Measurements from ENCODE around the gene NDUFB5. TPM values are rescaled to one million over a fixed set of nuclear protein-coding genes. Genes with fewer than 3 reads are reported as not detected.
"Not testable (repeated sequence)": the region's sequence is repeated elsewhere in the genome, so short reads cannot be mapped to it uniquely, and the experiment has no call there.

Gene NDUFB5
- total and polyA plus RNA-seq, 2 donors: 117 to 177 TPM

GRCh38 chr3:179613807-179614206 is 9.2 kb downstream of the NDUFB5 start:
- no peaks in the 10 kb centered on the region for H3K27me3 ChIP-seq (ENCODE audit: control insufficient read depth in 2 of 2, insufficient read depth in 1 of 2, low read length in 1 of 2)
- H3K36me3 ChIP-seq (ENCODE audit: control insufficient read depth in 2 of 2, insufficient read depth in 2 of 2, low read length in 1 of 2): peaks cover 3 to 24% of the 10 kb centered on the region in 2 donors
- 98% methylated on average over 2 of the region's 2 CpGs for WGBS

GRCh38 chr3:179615458-179616173 is 11.0 kb downstream of the NDUFB5 start:
- Histone ChIP-seq H3K27ac (ENCODE audit: low read depth in 1 of 2, low read length in 1 of 2) (no peak overlapping the region), H3K27me3 (ENCODE audit: control insufficient read depth in 2 of 2, insufficient read depth in 1 of 2, low read length in 1 of 2) (no peaks in the 10 kb centered on the region), H3K9me3 (ENCODE audit: control insufficient read depth in 2 of 2, insufficient read depth in 1 of 2, low read length in 1 of 2) (no peaks in the 10 kb centered on the region), H3K4me1 (ENCODE audit: control insufficient read depth in 2 of 2, insufficient read depth in 2 of 2, low read length in 2 of 2) (no peaks in the 10 kb centered on the region), H3K36me3 (ENCODE audit: control insufficient read depth in 2 of 2, insufficient read depth in 2 of 2, low read length in 1 of 2) (peaks cover 3 to 25% of the 10 kb centered on the region in 2 donors), H3K4me3 (ENCODE audit: low read length in 2 of 2) (no peak overlapping the region)
- 97% methylated on average over 4 of the region's 4 CpGs for WGBS
- no peak for DNase-seq (ENCODE audit: low read depth in 6 of 9, low spot score in 9 of 9)

More at GRCh38 chr3:179613807-179614206, 9.2 kb downstream of the NDUFB5 start:
- Histone ChIP-seq H3K9me3 (ENCODE audit: control insufficient read depth in 2 of 2, insufficient read depth in 1 of 2, low read length in 1 of 2) (no peaks in the 10 kb centered on the region), H3K27ac (ENCODE audit: low read depth in 1 of 2, low read length in 1 of 2) (no peak overlapping the region), H3K4me3 (ENCODE audit: low read length in 2 of 2) (no peak overlapping the region), H3K4me1 (ENCODE audit: control insufficient read depth in 2 of 2, insufficient read depth in 2 of 2, low read length in 2 of 2) (peaks cover 0 to 5% of the 10 kb centered on the region in 2 donors)
- DNase-seq (ENCODE audit: low read depth in 6 of 9, low spot score in 9 of 9): no peak

- Histone ChIP-seq H3K27me3 (ENCODE audit: control insufficient read depth in 2 of 2, insufficient read depth in 1 of 2, low read length in 1 of 2) (no peaks in the 10 kb centered on the region), H3K9me3 (ENCODE audit: control insufficient read depth in 2 of 2, insufficient read depth in 1 of 2, low read length in 1 of 2) (no peaks in the 10 kb centered on the region), H3K4me3 (ENCODE audit: low read length in 2 of 2) (no peak overlapping the region), H3K36me3 (ENCODE audit: control insufficient read depth in 2 of 2, insufficient read depth in 2 of 2, low read length in 1 of 2) (peaks cover 14 to 61% of the 10 kb centered on the region in 2 donors), H3K4me1 (ENCODE audit: control insufficient read depth in 2 of 2, insufficient read depth in 2 of 2, low read length in 2 of 2) (no peaks in the 10 kb centered on the region), H3K27ac (ENCODE audit: low read depth in 1 of 2, low read length in 1 of 2) (no peak overlapping the region)
- DNase-seq (ENCODE audit: low read depth in 6 of 9, low spot score in 9 of 9): no peak
- WGBS: 92% methylated on average over 2 of the region's 2 CpGs
Measured at GRCh38 chr3:179622023-179622422, 17.4 kb downstream of the NDUFB5 start.

- H3K4me1 ChIP-seq (ENCODE audit: control insufficient read depth in 2 of 2, insufficient read depth in 2 of 2, low read length in 2 of 2): no peaks in the 10 kb centered on the region
- H3K9me3 ChIP-seq (ENCODE audit: control insufficient read depth in 2 of 2, insufficient read depth in 1 of 2, low read length in 1 of 2): no peaks in the 10 kb centered on the region
- no peak overlapping the region for H3K4me3 ChIP-seq (ENCODE audit: low read length in 2 of 2)
- DNase-seq (ENCODE audit: low read depth in 6 of 9, low spot score in 9 of 9): no peak
- no peak overlapping the region for H3K27ac ChIP-seq (ENCODE audit: low read depth in 1 of 2, low read length in 1 of 2)
- H3K27me3 ChIP-seq (ENCODE audit: control insufficient read depth in 2 of 2, insufficient read depth in 1 of 2, low read length in 1 of 2): no peaks in the 10 kb centered on the region
- H3K36me3 ChIP-seq (ENCODE audit: control insufficient read depth in 2 of 2, insufficient read depth in 2 of 2, low read length in 1 of 2): peaks cover 11 to 45% of the 10 kb centered on the region in 2 donors
- 93% methylated on average over 3 of the region's 3 CpGs for WGBS
Measured at GRCh38 chr3:179624451-179624850, 19.9 kb downstream of the NDUFB5 start.

GRCh38 chr3:179630753-179631451 is 26.3 kb downstream of the NDUFB5 start:
- no peaks in the 10 kb centered on the region for H3K4me1 ChIP-seq (ENCODE audit: control insufficient read depth in 2 of 2, insufficient read depth in 2 of 2, low read length in 2 of 2)
- no peak overlapping the region for H3K27ac ChIP-seq (ENCODE audit: low read depth in 1 of 2, low read length in 1 of 2)
- H3K27me3 ChIP-seq (ENCODE audit: control insufficient read depth in 2 of 2, insufficient read depth in 1 of 2, low read length in 1 of 2): no peaks in the 10 kb centered on the region
- no peak for DNase-seq (ENCODE audit: low read depth in 6 of 9, low spot score in 9 of 9)
- peaks cover 0 to under 1% of the 10 kb centered on the region in 2 donors for H3K36me3 ChIP-seq (ENCODE audit: control insufficient read depth in 2 of 2, insufficient read depth in 2 of 2, low read length in 1 of 2)
- no peak overlapping the region for H3K4me3 ChIP-seq (ENCODE audit: low read length in 2 of 2)
- no peaks in the 10 kb centered on the region for H3K9me3 ChIP-seq (ENCODE audit: control insufficient read depth in 2 of 2, insufficient read depth in 1 of 2, low read length in 1 of 2)
- 92% methylated on average over 3 of the region's 3 CpGs for WGBS

- no peaks in the 10 kb centered on the region for H3K36me3 ChIP-seq (ENCODE audit: control insufficient read depth in 2 of 2, insufficient read depth in 2 of 2, low read length in 1 of 2)
- no peak for DNase-seq (ENCODE audit: low read depth in 6 of 9, low spot score in 9 of 9)
- H3K4me1 ChIP-seq (ENCODE audit: control insufficient read depth in 2 of 2, insufficient read depth in 2 of 2, low read length in 2 of 2): no peaks in the 10 kb centered on the region
- H3K27me3 ChIP-seq (ENCODE audit: control insufficient read depth in 2 of 2, insufficient read depth in 1 of 2, low read length in 1 of 2): no peaks in the 10 kb centered on the region
- H3K4me3 ChIP-seq (ENCODE audit: low read length in 2 of 2): no peak overlapping the region
- no peak overlapping the region for H3K27ac ChIP-seq (ENCODE audit: low read depth in 1 of 2, low read length in 1 of 2)
- H3K9me3 ChIP-seq (ENCODE audit: control insufficient read depth in 2 of 2, insufficient read depth in 1 of 2, low read length in 1 of 2): no peaks in the 10 kb centered on the region
- WGBS: 97% methylated on average over 1 of the region's 1 CpG
Measured at GRCh38 chr3:179640469-179640868, 35.9 kb downstream of the NDUFB5 start.

GRCh38 chr3:179642871-179643270 is 38.3 kb downstream of the NDUFB5 start:
- H3K9me3 ChIP-seq (ENCODE audit: control insufficient read depth in 2 of 2, insufficient read depth in 1 of 2, low read length in 1 of 2): no peaks in the 10 kb centered on the region
- no peaks in the 10 kb centered on the region for H3K36me3 ChIP-seq (ENCODE audit: control insufficient read depth in 2 of 2, insufficient read depth in 2 of 2, low read length in 1 of 2)
- H3K27ac ChIP-seq (ENCODE audit: low read depth in 1 of 2, low read length in 1 of 2): no peak overlapping the region
- WGBS: 93% methylated on average over 3 of the region's 3 CpGs
- DNase-seq (ENCODE audit: low read depth in 6 of 9, low spot score in 9 of 9): no peak
- H3K4me1 ChIP-seq (ENCODE audit: control insufficient read depth in 2 of 2, insufficient read depth in 2 of 2, low read length in 2 of 2): no peaks in the 10 kb centered on the region
- no peaks in the 10 kb centered on the region for H3K27me3 ChIP-seq (ENCODE audit: control insufficient read depth in 2 of 2, insufficient read depth in 1 of 2, low read length in 1 of 2)
- H3K4me3 ChIP-seq (ENCODE audit: low read length in 2 of 2): no peak overlapping the region

GRCh38 chr3:179643837-179644236 is 39.2 kb downstream of the NDUFB5 start:
- not testable (repeated sequence) for H3K4me3 ChIP-seq (ENCODE audit: low read length in 2 of 2); H3K36me3 ChIP-seq (ENCODE audit: control insufficient read depth in 2 of 2, insufficient read depth in 2 of 2, low read length in 1 of 2); H3K4me1 ChIP-seq (ENCODE audit: control insufficient read depth in 2 of 2, insufficient read depth in 2 of 2, low read length in 2 of 2); DNase-seq (ENCODE audit: low read depth in 6 of 9, low spot score in 9 of 9); H3K27ac ChIP-seq (ENCODE audit: low read depth in 1 of 2, low read length in 1 of 2); H3K9me3 ChIP-seq (ENCODE audit: control insufficient read depth in 2 of 2, insufficient read depth in 1 of 2, low read length in 1 of 2); H3K27me3 ChIP-seq (ENCODE audit: control insufficient read depth in 2 of 2, insufficient read depth in 1 of 2, low read length in 1 of 2)
- WGBS: 98% methylated on average over 8 of the region's 8 CpGs

- H3K27me3 ChIP-seq (ENCODE audit: control insufficient read depth in 2 of 2, insufficient read depth in 1 of 2, low read length in 1 of 2): no peaks in the 10 kb centered on the region
- no peaks in the 10 kb centered on the region for H3K4me1 ChIP-seq (ENCODE audit: control insufficient read depth in 2 of 2, insufficient read depth in 2 of 2, low read length in 2 of 2)
- 95% methylated on average over 3 of the region's 3 CpGs for WGBS
- no peak overlapping the region for H3K4me3 ChIP-seq (ENCODE audit: low read length in 2 of 2)
- H3K36me3 ChIP-seq (ENCODE audit: control insufficient read depth in 2 of 2, insufficient read depth in 2 of 2, low read length in 1 of 2): no peaks in the 10 kb centered on the region
- DNase-seq (ENCODE audit: low read depth in 6 of 9, low spot score in 9 of 9): no peak
- H3K9me3 ChIP-seq (ENCODE audit: control insufficient read depth in 2 of 2, insufficient read depth in 1 of 2, low read length in 1 of 2): no peaks in the 10 kb centered on the region
- no peak overlapping the region for H3K27ac ChIP-seq (ENCODE audit: low read depth in 1 of 2, low read length in 1 of 2)
Measured at GRCh38 chr3:179646177-179646576, 41.6 kb downstream of the NDUFB5 start.
